Heart left ventricle (tissue), 13 donors: ENCODE data around the gene TREH.

Experiments used
- POLR2A ChIP-seq, 2 donors: fragments of 450-650 bp; IDR thresholded peaks; one replicate each; pipeline ENCODE4 v1.6.1; 2017; ENCODE audit warnings: antibody characterized with exemption in 2 of 2, mild to moderate bottlenecking in 2 of 2, moderate library complexity in 2 of 2
- TF ChIP-seq, protein P1 (sequence below), 12 donors: fragments of 200-600 bp; sonication (generic) in 4 of 12; IDR thresholded peaks; one replicate each; pipeline versions ENCODE4 v1.5.0 to v1.8.0; 2018 to 2022; ENCODE audit warnings: antibody characterized with exemption in 12 of 12, mild to moderate bottlenecking in 5 of 12
- donor health status: ischemic (EF 13 %, LVEDD 7.1; RV severe dilation, severe dysfunction).
- donor health status: DM: no; HTN: yes; CAD: no.
- donor health status: DM: no; HTN: no; CAD: no.
- donor health status: ischemic (EF 25% LVEDD 6.9; RV normal size, moderate dysfunction).
- donor health status: ischemic (EF 25% LVEDD 5.7; RV mildly dilated, moderate dysfunction).
- donor health status: ischemic (EF 35%, LVEDD 5.7; RV mildly dilated, moderate dysfunction).
- donor health status: nonischemic (EF 11% LVEDD 7.7; RV severe dilation, severe dysfunction).
- donor health status: DM: yes; HTN: yes; CAD: no.
- donor health status: PGD.
- donor health status: ischemic (EF 29% LVEDD 5.4; RV normal size, mild dysfunction).
- donor health status: nonischemic (EF 23%, LVEDD 6.1; RV moderate dilation, normal function).

DNA sequence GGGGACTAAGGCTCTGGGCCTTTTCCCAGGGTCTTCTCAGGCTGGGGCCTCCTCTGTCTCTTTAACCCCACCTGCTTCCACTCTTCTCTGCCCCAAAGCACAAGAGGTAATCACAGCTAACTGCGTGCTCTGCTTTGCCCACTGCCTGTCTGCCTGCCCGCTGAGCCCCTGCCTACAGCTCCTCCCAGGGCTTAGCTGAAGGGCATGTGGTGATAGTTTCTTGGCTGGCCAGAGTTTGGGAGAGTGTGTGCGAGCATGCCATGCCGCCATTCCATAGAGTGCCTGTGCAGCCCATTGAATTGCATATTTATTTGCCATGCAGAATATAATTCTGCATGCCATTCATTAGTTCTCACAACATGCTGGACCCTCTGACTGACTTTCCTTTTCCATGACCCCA lies 39.6 kb downstream of the TREH start:
- TF ChIP-seq, protein P1, sequence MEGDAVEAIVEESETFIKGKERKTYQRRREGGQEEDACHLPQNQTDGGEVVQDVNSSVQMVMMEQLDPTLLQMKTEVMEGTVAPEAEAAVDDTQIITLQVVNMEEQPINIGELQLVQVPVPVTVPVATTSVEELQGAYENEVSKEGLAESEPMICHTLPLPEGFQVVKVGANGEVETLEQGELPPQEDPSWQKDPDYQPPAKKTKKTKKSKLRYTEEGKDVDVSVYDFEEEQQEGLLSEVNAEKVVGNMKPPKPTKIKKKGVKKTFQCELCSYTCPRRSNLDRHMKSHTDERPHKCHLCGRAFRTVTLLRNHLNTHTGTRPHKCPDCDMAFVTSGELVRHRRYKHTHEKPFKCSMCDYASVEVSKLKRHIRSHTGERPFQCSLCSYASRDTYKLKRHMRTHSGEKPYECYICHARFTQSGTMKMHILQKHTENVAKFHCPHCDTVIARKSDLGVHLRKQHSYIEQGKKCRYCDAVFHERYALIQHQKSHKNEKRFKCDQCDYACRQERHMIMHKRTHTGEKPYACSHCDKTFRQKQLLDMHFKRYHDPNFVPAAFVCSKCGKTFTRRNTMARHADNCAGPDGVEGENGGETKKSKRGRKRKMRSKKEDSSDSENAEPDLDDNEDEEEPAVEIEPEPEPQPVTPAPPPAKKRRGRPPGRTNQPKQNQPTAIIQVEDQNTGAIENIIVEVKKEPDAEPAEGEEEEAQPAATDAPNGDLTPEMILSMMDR (IDR thresholded peaks at IDR 0.05), result no peak
- no peak for TF ChIP-seq POLR2A (IDR thresholded peaks at IDR 0.05)
